ENCODE results near the gene VPS13D. TPM values are rescaled to one million over a fixed set of nuclear protein-coding genes. Genes with fewer than 3 reads are reported as not detected.

Gene VPS13D
- polyA plus RNA-seq, 1 experiment, result 22.3 TPM

GRCh38 chr1:12287869-12288268 lies 58.0 kb downstream of the VPS13D start:
- H3K27me3 ChIP-seq (ENCODE audit: control insufficient read depth, insufficient read depth, low read length), result no peaks in the 10 kb centered on the region
- DNase-seq (ENCODE audit: low read depth), result no peak
- CTCF ChIA-PET, result interaction anchor here (1.3 to 2.4 kb wide), 3 partner anchors 9 to 371 kb away, joined by 3 to 13 read pairs (median 7); no protein-coding TSS in a partner anchor
- TF ChIP-seq CTCF (IDR thresholded peaks at IDR 0.05; ENCODE audit: insufficient read depth, low read depth, low read length), result no peak
- H3K4me3 ChIP-seq (ENCODE audit: low read depth, low read length), result no peak overlapping the region
- peaks cover 14% of the 10 kb centered on the region for H3K36me3 ChIP-seq (ENCODE audit: control insufficient read depth, insufficient read depth, low read length)
- POLR2A ChIA-PET, result no interaction called here

- POLR2A ChIA-PET, result no interaction called here
- CTCF ChIA-PET, result interaction anchor here (0.6 to 4.8 kb wide), 2 partner anchors 14 to 91 kb away, joined by 3 to 24 read pairs; no protein-coding TSS in a partner anchor
- no peak for TF ChIP-seq CTCF (IDR thresholded peaks at IDR 0.05; ENCODE audit: insufficient read depth, low read depth, low read length)
- DNase-seq (ENCODE audit: low read depth), result no peak
- peaks cover 4% of the 10 kb centered on the region; the same call in 1 of the 2 replicates for H3K36me3 ChIP-seq (ENCODE audit: control insufficient read depth, insufficient read depth, low read length)
- H3K4me3 ChIP-seq (ENCODE audit: low read depth, low read length), result no peak overlapping the region
- no peaks in the 10 kb centered on the region for H3K27me3 ChIP-seq (ENCODE audit: control insufficient read depth, insufficient read depth, low read length)
Observed at GRCh38 chr1:12290828-12291227, 61.0 kb downstream of the VPS13D start.

- TF ChIP-seq CTCF (IDR thresholded peaks at IDR 0.05; ENCODE audit: insufficient read depth, low read depth, low read length), result no peak
- CTCF ChIA-PET, result interaction anchor here (1.1 to 4.8 kb wide), 3 partner anchors 16 to 326 kb away, joined by 3 to 24 read pairs (median 3); no protein-coding TSS in a partner anchor
- POLR2A ChIA-PET, result no interaction called here
- Histone ChIP-seq H3K27me3 (ENCODE audit: control insufficient read depth, insufficient read depth, low read length) (no peaks in the 10 kb centered on the region), H3K4me3 (ENCODE audit: low read depth, low read length) (no peak overlapping the region), H3K36me3 (ENCODE audit: control insufficient read depth, insufficient read depth, low read length) (peaks cover 1% of the 10 kb centered on the region; the same call in 1 of the 2 replicates)
- DNase-seq (ENCODE audit: low read depth), result no peak
Observed at GRCh38 chr1:12293416-12293815, 63.6 kb downstream of the VPS13D start.

- no peak for DNase-seq (ENCODE audit: low read depth)
- ChIA-PET POLR2A (no interaction called here), CTCF (interaction anchor here (0.5 to 4.8 kb wide), 3 partner anchors 17 to 326 kb away, joined by 3 to 24 read pairs (median 4); no protein-coding TSS in a partner anchor)
- Histone ChIP-seq H3K27me3 (ENCODE audit: control insufficient read depth, insufficient read depth, low read length) (no peaks in the 10 kb centered on the region), H3K36me3 (ENCODE audit: control insufficient read depth, insufficient read depth, low read length) (peaks cover 1% of the 10 kb centered on the region; the same call in 1 of the 2 replicates), H3K4me3 (ENCODE audit: low read depth, low read length) (no peak overlapping the region)
- no peak for TF ChIP-seq CTCF (IDR thresholded peaks at IDR 0.05; ENCODE audit: insufficient read depth, low read depth, low read length)
Observed at GRCh38 chr1:12294076-12294475, 64.2 kb downstream of the VPS13D start.

GRCh38 chr1:12296016-12296415 lies 66.2 kb downstream of the VPS13D start:
- Histone ChIP-seq H3K27me3 (ENCODE audit: control insufficient read depth, insufficient read depth, low read length) (no peaks in the 10 kb centered on the region), H3K36me3 (ENCODE audit: control insufficient read depth, insufficient read depth, low read length) (peaks cover 5% of the 10 kb centered on the region), H3K4me3 (ENCODE audit: low read depth, low read length) (no peak overlapping the region)
- TF ChIP-seq CTCF (IDR thresholded peaks at IDR 0.05; ENCODE audit: insufficient read depth, low read depth, low read length), result no peak
- POLR2A ChIA-PET, result no interaction called here
- CTCF ChIA-PET, result interaction anchor here (0.9 kb wide), 1 partner anchor 20 kb away, joined by 3 read pairs; no protein-coding TSS in a partner anchor
- no peak for DNase-seq (ENCODE audit: low read depth)
